Heart left ventricle (tissue), 16 donors: ENCODE data around the gene CAPRIN1. TPM values are rescaled to one million over a fixed set of nuclear protein-coding genes. Genes with fewer than 3 reads are reported as not detected.

ENCODE experiments used
- ATAC-seq, 4 donors: fragments of 200-7000 bp; cut with Tn5 transposase; one replicate each; pipeline ENCODE4 v1.9.1; 2020 to 2022; ENCODE audit warnings: moderate library complexity in 4 of 4, mild to moderate bottlenecking in 3 of 4, moderate number of reproducible peaks in 1 of 4
- DNase-seq, 5 donors: peaks; one replicate each; pipeline ENCODE4 v3.0.0-alpha.2; 2020
- H3K27ac ChIP-seq, 12 donors: fragments of 200-600 bp; sonication (generic) in 4 of 12; one replicate each; pipeline versions ENCODE4 v1.5.0 to v1.8.0; 2016 to 2022; ENCODE audit warnings: mild to moderate bottlenecking in 2 of 12
- H3K27me3 ChIP-seq, 9 donors: fragments of 200-600 bp; sonication (generic) in 2 of 9; one replicate each; pipeline versions ENCODE4 v1.5.1 to v1.8.0; 2016 to 2022; ENCODE audit warnings: mild to moderate bottlenecking in 3 of 9
- H3K36me3 ChIP-seq, 9 donors: fragments of 200-600 bp; sonication (generic) in 2 of 9; one replicate each; pipeline versions ENCODE4 v1.5.0 to v1.8.0; 2018 to 2022; ENCODE audit warnings: mild to moderate bottlenecking in 2 of 9
- H3K4me1 ChIP-seq, 12 donors: fragments of 200-600 bp; sonication (generic) in 4 of 12; one replicate each; pipeline versions ENCODE4 v1.5.0 to v1.8.0; 2016 to 2022; ENCODE audit warnings: mild to moderate bottlenecking in 3 of 12
- H3K4me3 ChIP-seq, 12 donors: fragments of 200-600 bp; sonication (generic) in 4 of 12; one replicate each; pipeline versions ENCODE4 v1.5.0 to v1.8.0; 2017 to 2022; ENCODE audit warnings: mild to moderate bottlenecking in 9 of 12, moderate library complexity in 4 of 12
- H3K9me3 ChIP-seq, 12 donors: fragments of 200-600 bp; sonication (generic) in 4 of 12; one replicate each; pipeline versions ENCODE4 v1.5.0 to v1.8.0; 2016 to 2022; ENCODE audit warnings: mild to moderate bottlenecking in 1 of 12
- POLR2A ChIP-seq, 2 donors: fragments of 450-650 bp; IDR thresholded peaks; one replicate each; pipeline ENCODE4 v1.6.1; 2017; ENCODE audit warnings: antibody characterized with exemption in 2 of 2, mild to moderate bottlenecking in 2 of 2, moderate library complexity in 2 of 2
- WGBS, 4 donors: extraction: QIAGEN DNeasy Blood & Tissue Kit in 2 of 4; methylation state at CpG; one replicate each; pipeline versions ENCODE4 v1.1.5 to v1.1.7; 2013 to 2018; 5-methylcytosine and 5-hydroxymethylcytosine counted together
- intact Hi-C, 10 donors: fragments of 100-400 bp; cut with DNase I; formaldehyde crosslinking; loops; one replicate each; pipeline versions ENCODE4 v1.11.1 to v1.14.2; 2022
- polyA plus RNA-seq, 2 donors: library from polyadenylated mRNA; stranded (reverse); fragments of 200-250 nt; gene quantifications; one replicate each; pipeline ENCODE4 v1.2.3, GENCODE V29; 2013
- total RNA-seq, 9 donors: library from RNA; depleted of rRNA in 2 of 9; stranded (reverse); fragments of >200 nt in 2 of 9; fragmentation: NEBNext Ultra II Directional in 3 of 9; extraction: Animal tissue kit (Norgen Biotek cat#: 25700) in 3 of 9; gene quantifications; one replicate each; pipeline versions ENCODE4 v1.1.0 to v1.2.4, GENCODE V29; 2016 to 2023
- TF ChIP-seq, protein P1 (sequence below), 12 donors: fragments of 200-600 bp; sonication (generic) in 4 of 12; IDR thresholded peaks; one replicate each; pipeline versions ENCODE4 v1.5.0 to v1.8.0; 2018 to 2022; ENCODE audit warnings: antibody characterized with exemption in 12 of 12, mild to moderate bottlenecking in 5 of 12
- donor health status: ischemic (EF 13 %, LVEDD 7.1; RV severe dilation, severe dysfunction).
- donor health status: healthy with polysubstance abuse.
- donor health status: DM: no; HTN: yes; CAD: no.
- donor health status: DM: no; HTN: no; CAD: no.
- donor health status: ischemic (EF 25% LVEDD 6.9; RV normal size, moderate dysfunction).
- donor health status: ischemic (EF 25% LVEDD 5.7; RV mildly dilated, moderate dysfunction).
- donor health status: healthy.
- donor health status: DM: yes; HTN: yes; CAD: no.
- donor health status: ischemic (EF 35%, LVEDD 5.7; RV mildly dilated, moderate dysfunction).
- donor health status: nonischemic (EF 11% LVEDD 7.7; RV severe dilation, severe dysfunction).
- donor health status: DM: yes; HTN: yes; CAD: no.
- donor health status: PGD.
- donor health status: ischemic (EF 29% LVEDD 5.4; RV normal size, mild dysfunction).
- donor health status: nonischemic (EF 23%, LVEDD 6.1; RV moderate dilation, normal function).

Gene CAPRIN1
- total and polyA plus RNA-seq, 11 donors: 35.4 to 134 (median 107) TPM

DNA sequence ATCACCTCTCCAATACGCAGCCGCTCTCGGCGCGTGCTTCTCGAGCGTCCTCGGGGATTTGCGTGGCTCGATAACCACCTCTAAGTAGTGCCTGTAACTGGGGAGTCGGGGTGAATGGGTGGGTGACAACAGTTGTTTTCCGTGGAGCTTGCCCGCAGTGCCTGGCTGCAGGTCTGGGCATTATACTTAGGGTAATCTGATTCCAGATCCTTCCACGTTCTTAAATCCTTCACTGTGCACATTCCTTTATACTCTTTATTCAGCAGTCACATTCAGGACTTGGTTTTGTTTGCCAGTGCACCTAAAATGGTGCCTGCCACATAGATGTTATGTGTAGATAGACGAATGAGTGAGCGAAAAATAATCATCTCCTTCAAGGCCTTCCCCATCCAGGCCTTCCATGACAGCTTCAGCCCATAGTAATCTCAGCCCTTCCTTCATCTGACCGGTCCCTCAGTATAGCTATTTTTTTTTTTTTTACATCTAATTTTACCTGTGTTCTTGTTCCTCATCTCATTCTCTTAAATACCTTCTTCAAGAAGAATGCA is 54.5 kb downstream of the CAPRIN1 start:
- H3K4me1 ChIP-seq: peaks cover 0 to 25% (median 14%) of the 10 kb centered on the region in 12 donors
- peak in 1 of 4 donors; percentile 29 for ATAC-seq
- H3K36me3 ChIP-seq: peaks cover 0 to 54% (median 49%) of the 10 kb centered on the region in 9 donors
- intact Hi-C loops: loop anchor here (1.0 to 10.0 kb wide), 10 partner anchors 39 to 251 kb away; partner anchors contain the start of genes CAPRIN1 (in 8 of the 10) and ABTB2 (in 2 of the 10)
- H3K27me3 ChIP-seq: no peaks in the 10 kb centered on the region
- TF ChIP-seq POLR2A (IDR thresholded peaks at IDR 0.05): no peak
- TF ChIP-seq, protein P1, sequence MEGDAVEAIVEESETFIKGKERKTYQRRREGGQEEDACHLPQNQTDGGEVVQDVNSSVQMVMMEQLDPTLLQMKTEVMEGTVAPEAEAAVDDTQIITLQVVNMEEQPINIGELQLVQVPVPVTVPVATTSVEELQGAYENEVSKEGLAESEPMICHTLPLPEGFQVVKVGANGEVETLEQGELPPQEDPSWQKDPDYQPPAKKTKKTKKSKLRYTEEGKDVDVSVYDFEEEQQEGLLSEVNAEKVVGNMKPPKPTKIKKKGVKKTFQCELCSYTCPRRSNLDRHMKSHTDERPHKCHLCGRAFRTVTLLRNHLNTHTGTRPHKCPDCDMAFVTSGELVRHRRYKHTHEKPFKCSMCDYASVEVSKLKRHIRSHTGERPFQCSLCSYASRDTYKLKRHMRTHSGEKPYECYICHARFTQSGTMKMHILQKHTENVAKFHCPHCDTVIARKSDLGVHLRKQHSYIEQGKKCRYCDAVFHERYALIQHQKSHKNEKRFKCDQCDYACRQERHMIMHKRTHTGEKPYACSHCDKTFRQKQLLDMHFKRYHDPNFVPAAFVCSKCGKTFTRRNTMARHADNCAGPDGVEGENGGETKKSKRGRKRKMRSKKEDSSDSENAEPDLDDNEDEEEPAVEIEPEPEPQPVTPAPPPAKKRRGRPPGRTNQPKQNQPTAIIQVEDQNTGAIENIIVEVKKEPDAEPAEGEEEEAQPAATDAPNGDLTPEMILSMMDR (IDR thresholded peaks at IDR 0.05): no peak
- no peak for DNase-seq
- peak overlapping the region; percentile 69 to 98 (median 88) for H3K4me3 ChIP-seq
- WGBS, 4 donors: 1 to 2% (median 2%) methylated on average over 17 of the region's 17 CpGs
- H3K9me3 ChIP-seq: no peaks in the 10 kb centered on the region
- peak overlapping the region; percentile 67 to 97 (median 92) for H3K27ac ChIP-seq

DNA sequence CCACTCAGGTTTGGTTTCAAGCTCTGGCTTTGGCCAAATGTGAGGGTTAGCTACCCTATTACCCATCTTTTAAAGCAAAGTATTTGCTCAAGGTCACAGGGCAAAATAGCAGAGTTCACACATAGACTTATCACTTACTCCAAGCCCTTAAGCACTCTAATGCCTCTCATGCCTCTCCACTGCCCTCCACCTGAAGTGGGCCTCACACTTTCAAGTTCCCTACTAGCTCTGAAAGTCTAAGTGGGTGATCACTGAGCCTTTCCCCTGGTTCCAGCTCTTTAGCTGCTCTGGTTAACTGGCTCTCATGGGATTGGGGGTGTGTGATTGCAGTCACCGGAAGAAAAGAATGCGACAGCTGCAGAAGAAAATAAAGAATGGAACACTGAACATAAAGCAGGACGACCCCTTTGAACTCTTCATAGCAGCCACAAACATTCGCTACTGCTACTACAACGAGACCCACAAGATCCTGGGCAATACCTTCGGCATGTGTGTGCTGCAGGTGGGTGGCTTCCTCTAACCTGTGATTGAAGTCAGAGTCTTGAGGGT is 60.3 kb downstream of the CAPRIN1 start:
- TF ChIP-seq, protein P1 (IDR thresholded peaks at IDR 0.05): no peak
- no peak for TF ChIP-seq POLR2A (IDR thresholded peaks at IDR 0.05)
- Histone ChIP-seq H3K36me3 (peaks cover 0 to 94% (median 88%) of the 10 kb centered on the region in 9 donors), H3K27ac (no peak overlapping the region), H3K4me1 (peaks cover 0 to 15% (median 4%) of the 10 kb centered on the region in 12 donors), H3K4me3 (no peak overlapping the region), H3K9me3 (no peaks in the 10 kb centered on the region), H3K27me3 (no peaks in the 10 kb centered on the region)
- WGBS, 4 donors: 84 to 93% (median 91%) methylated on average over 6 of the region's 6 CpGs
- no peak for DNase-seq
- intact Hi-C loops: loop anchor here in 1 of 10 donors (10.0 kb wide), 1 partner anchor 117 kb away; no protein-coding TSS in a partner anchor
- ATAC-seq: no peak

DNA sequence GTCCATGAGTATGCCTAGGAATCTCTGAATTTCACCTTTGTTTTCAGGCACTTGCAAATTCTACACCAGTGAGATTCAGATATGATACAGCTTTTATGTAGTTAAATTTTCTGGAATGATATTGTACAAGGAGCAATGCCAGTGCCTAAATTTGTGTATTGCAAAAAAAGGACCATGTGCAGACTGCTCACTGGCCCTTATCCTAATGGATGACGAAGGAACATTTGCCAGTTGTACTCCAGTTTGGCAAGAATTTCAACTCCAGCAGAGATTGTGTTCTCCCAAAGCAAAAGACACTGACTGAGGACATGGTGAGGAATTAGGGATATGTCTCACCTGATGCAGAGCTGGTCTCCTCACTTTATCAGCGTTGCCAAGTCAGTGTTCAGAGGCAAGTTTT is 62.5 kb downstream of the CAPRIN1 start:
- TF ChIP-seq, protein P1 (IDR thresholded peaks at IDR 0.05): no peak
- no peak for TF ChIP-seq POLR2A (IDR thresholded peaks at IDR 0.05)
- intact Hi-C loops: loop anchor here in 1 of 10 donors (10.0 kb wide), 1 partner anchor 119 kb away; no protein-coding TSS in a partner anchor
- H3K36me3 ChIP-seq: peaks cover 0 to 100% (median 98%) of the 10 kb centered on the region in 9 donors
- no peak overlapping the region for H3K4me3 ChIP-seq
- peaks cover 0 to 12% (median 0%) of the 10 kb centered on the region in 12 donors for H3K4me1 ChIP-seq
- H3K27me3 ChIP-seq: no peaks in the 10 kb centered on the region
- WGBS, 4 donors: 71 to 81% (median 75%) methylated on average over 2 of the region's 2 CpGs
- DNase-seq (no peak), ATAC-seq (peak in 3 of 4 donors; percentile 21 to 55 (median 32))
- H3K9me3 ChIP-seq: no peaks in the 10 kb centered on the region
- no peak overlapping the region for H3K27ac ChIP-seq

DNA sequence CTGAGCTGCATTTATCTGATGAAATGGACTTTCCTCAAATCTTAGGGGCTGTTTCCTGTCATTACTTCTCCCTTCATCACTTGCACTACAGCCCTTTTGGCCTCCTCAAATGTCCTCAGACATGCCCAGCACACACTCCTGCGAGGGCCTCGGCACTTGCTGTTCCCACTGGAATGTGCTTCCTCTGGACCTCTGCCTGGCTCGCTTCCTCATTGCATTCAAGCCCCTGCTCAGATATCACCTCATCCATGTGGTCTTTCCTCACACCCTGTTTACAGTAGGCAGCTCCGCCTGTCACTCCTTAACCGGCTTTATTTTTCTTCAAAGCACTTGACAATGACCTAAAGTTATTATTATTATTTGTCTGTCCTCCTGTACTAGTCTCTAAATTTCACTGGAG is 62.9 kb downstream of the CAPRIN1 start:
- Histone ChIP-seq H3K36me3 (peaks cover 0 to 100% (median 98%) of the 10 kb centered on the region in 9 donors), H3K4me1 (peaks cover 0 to 12% (median 0%) of the 10 kb centered on the region in 12 donors), H3K9me3 (no peaks in the 10 kb centered on the region), H3K27ac (no peak overlapping the region), H3K27me3 (no peaks in the 10 kb centered on the region), H3K4me3 (no peak overlapping the region)
- ATAC-seq (peak in 2 of 4 donors; percentile 30 to 33), DNase-seq (no peak)
- TF ChIP-seq, protein P1 (IDR thresholded peaks at IDR 0.05): no peak
- TF ChIP-seq POLR2A (IDR thresholded peaks at IDR 0.05): no peak
- intact Hi-C loops: loop anchor here in 1 of 10 donors (10.0 kb wide), 1 partner anchor 120 kb away; no protein-coding TSS in a partner anchor
- 59 to 77% (median 71%) methylated on average over 5 of the region's 5 CpGs for WGBS, 4 donors
